Stimulated activated CD4-positive, alpha-beta T cell treated with anti-CD3 and anti-CD28 coated beads, Interleukin-15, amount 100 ng/mL, for 48 hours (primary cell): ENCODE measurements around the gene SAG.

ENCODE experiments used
- DNase-seq, 2 donors: peaks; one replicate each; pipeline ENCODE4 v3.0.0-alpha.2; 2020; ENCODE audit warnings: low read depth in 2 of 2

The SAG gene

GRCh38 chr2:233379441-233379840, 71.8 kb downstream of the SAG start:
- DNase-seq, result no peak

GRCh38 chr2:233380132-233380895, 72.7 kb downstream of the SAG start:
- no peak for DNase-seq

DNA sequence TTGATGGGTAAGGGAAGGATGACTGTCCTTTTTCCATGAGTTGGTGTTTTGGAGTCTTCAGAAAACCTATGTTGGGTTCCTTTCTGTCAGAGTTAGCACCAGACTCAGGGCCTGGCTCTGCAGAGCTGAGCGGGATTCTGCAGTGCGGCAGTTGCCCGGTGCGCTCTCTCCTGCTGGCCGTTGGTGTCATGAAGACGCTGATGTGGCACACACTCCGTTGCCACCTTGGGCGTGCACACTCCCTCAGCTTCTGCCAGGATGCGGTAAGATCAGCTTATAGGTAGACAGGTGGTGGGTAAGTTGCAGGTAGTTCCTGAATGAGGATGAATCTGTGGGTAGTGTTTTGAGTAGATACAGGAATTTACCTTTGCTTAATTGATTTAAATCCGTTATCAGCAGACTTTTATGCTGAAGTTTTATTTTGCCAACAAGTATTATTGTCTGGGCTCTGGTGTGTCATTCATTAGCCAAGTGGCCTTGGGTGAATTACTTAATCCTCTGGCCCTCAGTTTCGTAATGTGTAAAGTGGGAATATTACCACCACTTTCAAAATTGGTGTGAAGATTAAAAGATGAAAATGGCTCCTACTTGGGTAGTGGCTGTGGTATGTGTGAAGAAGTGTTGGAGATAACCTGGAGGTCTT, 73.5 kb downstream of the SAG start:
- no peak for DNase-seq

DNA sequence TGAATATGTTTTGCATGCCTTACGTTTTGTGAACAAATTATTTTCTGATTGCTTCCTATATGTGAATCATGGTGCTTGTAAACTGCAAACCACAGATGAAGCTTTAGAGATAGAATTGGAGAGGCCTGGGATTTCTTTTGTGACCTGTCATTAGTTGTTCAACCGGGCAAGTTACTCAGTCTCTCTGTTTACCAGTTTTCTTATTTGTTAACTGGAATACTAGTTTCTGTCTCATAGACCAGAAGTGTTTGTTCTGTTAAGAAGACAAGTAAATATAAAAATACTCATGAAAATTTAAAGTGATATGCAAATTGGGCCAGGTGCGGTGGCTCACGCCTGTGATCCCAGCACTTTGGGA, 74.0 kb downstream of the SAG start:
- DNase-seq, result no peak

DNA sequence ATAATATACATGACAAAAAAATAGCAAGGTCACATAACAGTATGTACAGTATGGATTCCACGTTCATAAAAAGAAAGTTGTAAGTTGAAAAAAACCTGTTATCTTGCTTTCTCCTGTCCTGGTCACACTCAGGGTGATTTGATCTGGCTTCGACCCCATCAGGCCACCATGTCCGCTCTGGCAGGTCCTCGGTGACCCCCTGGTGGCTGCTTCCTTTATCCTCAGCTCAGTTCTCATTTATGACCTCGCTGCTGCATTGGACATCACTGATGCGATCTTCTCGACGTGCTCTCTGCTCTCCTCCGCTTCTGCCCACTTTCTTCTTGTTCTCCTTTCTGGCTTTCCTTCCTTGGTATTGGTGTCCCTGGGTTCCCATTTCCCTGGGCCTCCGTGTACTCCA, 76.4 kb downstream of the SAG start:
- DNase-seq, result no peak

GRCh38 chr2:233384811-233385488, 77.3 kb downstream of the SAG start:
- DNase-seq, result no peak

GRCh38 chr2:233385489-233386044, 78.0 kb downstream of the SAG start:
- no peak for DNase-seq

GRCh38 chr2:233386382-233387041, 78.9 kb downstream of the SAG start:
- no peak for DNase-seq

DNA sequence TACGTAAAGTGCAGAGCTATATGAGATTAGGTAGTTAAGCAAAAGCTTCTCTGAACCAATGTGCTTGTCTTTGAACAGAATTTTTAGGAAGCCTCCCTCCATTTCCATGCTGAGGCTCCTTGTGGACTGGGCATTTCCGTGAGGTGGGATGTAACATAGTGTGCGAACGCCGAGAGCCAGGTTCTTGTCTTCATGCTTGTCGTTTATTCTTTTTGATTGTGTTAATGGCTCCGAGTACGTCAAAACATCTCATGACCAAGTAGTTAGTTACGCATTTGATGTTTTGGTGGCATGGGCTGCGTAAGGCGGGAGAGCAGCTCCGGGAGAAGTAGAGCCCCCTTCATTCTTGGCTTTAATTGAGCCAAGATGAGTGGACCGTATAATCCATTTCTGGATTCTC, 79.6 kb downstream of the SAG start:
- no peak for DNase-seq

GRCh38 chr2:233387667-233388528, 80.3 kb downstream of the SAG start:
- no peak for DNase-seq

- DNase-seq, result no peak
Measured at GRCh38 chr2:233389601-233390125, 82.0 kb downstream of the SAG start.

DNA sequence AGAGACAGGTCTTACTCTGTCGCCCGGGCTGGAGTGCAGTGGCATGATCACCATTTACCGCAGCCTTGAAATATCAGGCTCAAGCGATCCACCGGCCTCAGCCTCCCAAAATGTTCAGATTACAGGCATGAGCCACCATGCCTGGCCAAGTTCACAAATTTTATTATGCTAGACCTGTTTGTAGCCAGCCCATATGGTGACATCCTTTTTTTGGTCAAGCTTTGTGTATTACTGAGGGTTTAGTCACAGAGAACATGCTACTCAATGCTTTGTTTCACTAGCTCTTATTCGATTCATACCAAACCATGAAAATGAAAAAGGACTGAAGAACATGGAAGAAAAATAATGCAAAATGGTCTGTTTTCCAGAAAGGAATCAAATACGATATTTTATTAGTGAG, 88.1 kb downstream of the SAG start:
- no peak for DNase-seq
